AG04449 (cell line): ENCODE measurements around the gene LGR4.

ENCODE experiments used
- CTCF ChIA-PET: fragments of 350-600 bp; formaldehyde crosslinking; extraction: SDS; loops from one replicate; lab custom pipeline; 2021; ENCODE audit warnings: antibody characterized with exemption; lab: Yijun Ruan, JAX
- POLR2A ChIA-PET: fragments of 400-600, 350-600 bp; formaldehyde crosslinking; extraction: SDS; loops from one replicate; lab custom pipeline; 2020; ENCODE audit warnings: antibody characterized with exemption, inconsistent platforms; lab: Yijun Ruan, JAX
- DNase-seq: peaks from one replicate; pipeline ENCODE4 v3.0.0-alpha.2; 2010; ENCODE audit warnings: low read depth, low spot score
- H3K4me3 ChIP-seq: 2 replicates; pipeline ENCODE4 v1.5.1; 2011; ENCODE audit warnings: low read depth, mild to moderate bottlenecking, control low read depth, low read length
- CTCF ChIP-seq: IDR thresholded peaks from one replicate; pipeline ENCODE4 v1.5.1; 2011; ENCODE audit warnings: mild to moderate bottlenecking, moderate library complexity, low read length, control low read depth, inconsistent platforms; ENCODE audit not compliant: insufficient read depth; ENCODE audit errors: missing control alignments

The LGR4 gene

DNA sequence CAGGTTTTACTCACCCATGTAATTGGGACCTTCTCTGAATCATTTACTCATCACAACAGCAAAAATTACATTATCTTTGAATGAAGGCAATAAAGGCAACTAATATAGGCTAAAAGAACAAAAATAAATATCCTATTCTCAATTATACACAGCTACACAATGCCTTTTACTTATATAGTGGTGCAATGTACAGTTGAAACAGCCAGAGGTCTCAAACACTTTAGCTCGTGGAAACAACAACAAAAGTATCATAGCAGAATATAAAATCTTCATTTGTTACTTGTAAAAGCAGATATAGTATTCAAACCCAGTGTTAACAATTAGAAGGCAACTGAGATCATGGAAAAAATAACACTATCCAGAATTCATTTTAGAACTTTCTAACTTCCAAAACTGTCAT, 88.9 kb downstream of the LGR4 start:
- no peak overlapping the region for H3K4me3 ChIP-seq
- DNase-seq = no peak
- ChIA-PET POLR2A (no interaction called here), CTCF (interaction anchor here (0.9 to 2.1 kb wide), 4 partner anchors 88 to 200 kb away, joined by 3 to 6 read pairs (median 6); no protein-coding TSS in a partner anchor)
- no peak for TF ChIP-seq CTCF

DNA sequence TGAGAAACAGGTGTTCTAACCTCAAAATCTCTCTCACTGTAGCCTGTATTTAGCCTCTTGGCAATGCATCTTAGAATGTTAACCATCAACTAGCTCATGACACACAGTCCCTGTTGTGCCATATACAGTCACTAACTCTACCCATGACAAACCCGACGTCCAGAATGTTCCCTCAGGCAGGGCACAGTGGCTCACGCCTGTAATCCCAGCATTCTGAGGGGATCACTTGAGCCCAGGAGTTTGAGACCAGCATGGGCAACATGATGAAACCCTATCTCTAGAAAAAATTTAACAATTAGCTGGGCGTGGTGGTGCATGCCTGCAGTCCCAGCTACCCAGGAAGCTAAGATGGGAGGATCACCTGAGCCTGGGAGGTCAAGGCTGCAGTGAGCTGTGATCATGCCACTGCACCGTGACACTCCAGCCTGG, 91.3 kb downstream of the LGR4 start:
- POLR2A ChIA-PET = no interaction called here

GRCh38 chr11:27380771-27381170, 91.8 kb downstream of the LGR4 start:
- CTCF ChIA-PET = interaction anchor here (0.6 kb wide), 1 partner anchor 199 kb away, joined by 3 read pairs; no protein-coding TSS in a partner anchor
- POLR2A ChIA-PET = no interaction called here
- DNase-seq = no peak
- H3K4me3 ChIP-seq = no peak overlapping the region
- TF ChIP-seq CTCF = no peak

More for the DNA sequence above, 91.3 kb downstream of the LGR4 start:
- no peak for TF ChIP-seq CTCF
- CTCF ChIA-PET = interaction anchor here (0.6 kb wide), 2 partner anchors 97 to 200 kb away, joined by 3 to 4 read pairs; no protein-coding TSS in a partner anchor
- DNase-seq = no peak
- no peak overlapping the region for H3K4me3 ChIP-seq

DNA sequence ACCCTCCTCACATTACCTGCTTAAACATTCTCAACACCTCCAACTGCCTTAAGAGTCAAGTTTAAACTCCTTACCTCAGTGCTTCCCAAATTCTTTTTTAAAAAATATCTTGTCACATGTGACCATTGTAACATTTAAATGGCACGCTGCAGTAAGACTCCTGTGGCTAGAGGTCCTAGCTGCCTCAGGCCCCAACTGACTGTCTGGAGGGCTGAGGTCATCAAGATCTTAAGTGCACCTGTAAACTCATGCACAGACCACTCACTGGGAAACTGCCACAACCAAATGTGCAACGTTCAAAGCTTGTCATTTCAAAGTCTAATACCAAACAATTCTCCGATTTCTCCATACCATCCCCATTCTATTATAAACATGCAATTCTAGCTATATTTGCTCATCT, 93.1 kb downstream of the LGR4 start:
- TF ChIP-seq CTCF = no peak
- POLR2A ChIA-PET = interaction anchor here (1.1 kb wide), 1 partner anchor 81 kb away, joined by 3 read pairs; no protein-coding TSS in a partner anchor
- DNase-seq = no peak
- CTCF ChIA-PET = interaction anchor here (1.3 kb wide), 1 partner anchor 11 kb away, joined by 3 read pairs; no protein-coding TSS in a partner anchor
- no peak overlapping the region for H3K4me3 ChIP-seq

GRCh38 chr11:27375370-27375769, 97.2 kb downstream of the LGR4 start:
- H3K4me3 ChIP-seq = no peak overlapping the region
- ChIA-PET POLR2A (interaction anchor here (0.7 kb wide), 1 partner anchor 343 kb away, joined by 7 read pairs; no protein-coding TSS in a partner anchor), CTCF (no interaction called here)
- TF ChIP-seq CTCF = no peak
- DNase-seq = no peak

DNA sequence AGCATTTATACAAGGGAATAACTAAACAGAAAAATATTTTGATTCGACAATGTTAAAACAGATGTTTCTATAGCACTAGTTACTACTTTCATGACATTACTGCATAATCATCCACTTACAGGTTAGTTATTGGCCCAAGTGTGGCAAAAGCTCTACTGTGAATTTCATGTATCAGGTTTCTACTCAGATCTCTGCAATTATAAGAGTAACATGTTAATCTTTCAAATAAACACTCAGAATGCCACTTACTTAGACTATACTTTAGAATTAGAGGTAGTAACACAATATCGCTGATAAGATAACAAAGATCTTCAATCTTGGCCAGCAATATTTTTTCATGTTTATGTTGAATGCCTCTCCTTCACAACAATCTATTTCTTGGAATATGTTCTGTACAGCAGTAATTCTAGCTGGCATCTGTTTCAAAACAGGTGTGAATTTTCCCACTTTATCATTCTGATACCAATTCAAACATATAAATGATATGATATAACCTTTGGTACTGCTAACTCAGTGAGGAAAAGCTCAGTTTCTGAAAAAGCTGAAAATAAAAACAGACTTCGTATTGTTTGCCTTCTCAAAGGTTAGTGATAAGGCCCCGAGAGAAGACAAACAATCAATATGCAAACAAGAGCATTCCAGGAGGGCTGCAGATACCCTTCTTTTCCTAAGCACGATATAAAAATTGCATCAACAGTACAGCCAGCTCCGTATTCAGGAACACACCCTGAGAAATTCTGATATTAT, 98.6 kb downstream of the LGR4 start:
- TF ChIP-seq CTCF = no peak
- POLR2A ChIA-PET = no interaction called here
- CTCF ChIA-PET = interaction anchor here (1.3 to 1.5 kb wide), 3 partner anchors 77 to 190 kb away, joined by 3 to 5 read pairs (median 4); no protein-coding TSS in a partner anchor
- DNase-seq = no peak
- H3K4me3 ChIP-seq = no peak overlapping the region
